Esophagus muscularis mucosa (tissue), 4 donors: ENCODE results near the gene CAV1. TPM values are rescaled to one million over a fixed set of nuclear protein-coding genes. Genes with fewer than 3 reads are reported as not detected.
A peak's percentile ranks its signal among the peaks of the same experiment; 100 is the strongest.

Source experiments
- DNase-seq: peaks from one replicate; pipeline ENCODE4 v3.0.0-alpha.2; 2017; ENCODE audit errors: extremely low spot score
- H3K27ac ChIP-seq, 4 donors: fragments of 200-600 bp; sonication (generic); replicated peaks in 1 of 4; 1 replicate in 3 of 4; 2 replicates in 1 of 4; pipeline ENCODE4 v1.5.1; 2016 to 2019; ENCODE audit warnings: mild to moderate bottlenecking in 1 of 4
- H3K27me3 ChIP-seq, 4 donors: fragments of 200-600 bp; sonication (generic); one replicate each; pipeline versions ENCODE4 v1.5.1 to v1.6.0; 2016 to 2019
- H3K36me3 ChIP-seq, 4 donors: fragments of 200-600 bp; sonication (generic); one replicate each; pipeline ENCODE4 v1.5.1; 2016 to 2019
- H3K4me1 ChIP-seq, 4 donors: fragments of 200-600 bp; sonication (generic); one replicate each; pipeline ENCODE4 v1.5.1; 2016 to 2019
- H3K4me3 ChIP-seq, 4 donors: fragments of 200-600 bp; sonication (generic); 1 replicate in 2 of 4; 2 replicates in 2 of 4; pipeline ENCODE4 v1.5.1; 2016 to 2019; ENCODE audit warnings: mild to moderate bottlenecking in 4 of 4, moderate library complexity in 1 of 4
- H3K9me3 ChIP-seq, 4 donors: fragments of 200-600 bp; sonication (generic); 1 replicate in 3 of 4; 2 replicates in 1 of 4; pipeline ENCODE4 v1.5.1; 2016 to 2019
- CTCF ChIP-seq, 3 experiments: fragments of 200-600 bp in 2 of 3; fragments of 450-650 bp in 1 of 3; sonication (generic) in 2 of 3; IDR thresholded peaks; one replicate each; pipeline ENCODE4 v1.5.1; 2017 to 2019; ENCODE audit warnings: antibody characterized with exemption in 3 of 3, mild to moderate bottlenecking in 2 of 3, moderate library complexity in 1 of 3
- EP300 ChIP-seq: sonication (generic); formaldehyde crosslinking; IDR thresholded peaks from one replicate; pipeline ENCODE4 v1.6.1; 2017; ENCODE audit warnings: antibody characterized with exemption
- POLR2A ChIP-seq: fragments of 450-650 bp; IDR thresholded peaks from one replicate; pipeline ENCODE4 v1.6.1; 2017; ENCODE audit warnings: antibody characterized with exemption, moderate library complexity, mild to moderate bottlenecking, low read depth
- POLR2AphosphoS5 ChIP-seq, 2 donors: sonication (generic); formaldehyde crosslinking; IDR thresholded peaks; one replicate each; pipeline ENCODE4 v1.6.1; 2017; ENCODE audit warnings: antibody characterized with exemption in 2 of 2
- WGBS: methylation state at CpG from one replicate; pipeline ENCODE4 v1.1.5; 2018; 5-methylcytosine and 5-hydroxymethylcytosine counted together
- intact Hi-C: fragments of 100-400 bp; cut with DNase I; formaldehyde crosslinking; loops from one replicate; pipeline ENCODE4 v1.15.1; 2023
- total RNA-seq, 4 donors: library from RNA; depleted of rRNA; stranded (reverse); fragments of >200 nt; gene quantifications; one replicate each; pipeline versions ENCODE4 v1.1.0 to v1.2.1, GENCODE V29; 2016

Gene CAV1
- total RNA-seq, 4 donors from 2014 or later, result 434 to 638 (median 591) TPM

GRCh38 chr7:116573541-116573940 lies 48.7 kb downstream of the CAV1 start:
- H3K9me3 ChIP-seq, result no peaks in the 10 kb centered on the region
- H3K4me1 ChIP-seq, result peaks cover 19 to 39% (median 28%) of the 10 kb centered on the region in 4 donors
- intact Hi-C loops, result no loop called here
- H3K27ac ChIP-seq, result no peak overlapping the region
- TF ChIP-seq CTCF (IDR thresholded peaks at IDR 0.05) (no peak), POLR2AphosphoS5 (IDR thresholded peaks at IDR 0.05) (no peak)
- H3K36me3 ChIP-seq, result no peaks in the 10 kb centered on the region
- no peak overlapping the region for H3K4me3 ChIP-seq
- no peaks in the 10 kb centered on the region for H3K27me3 ChIP-seq
- DNase-seq, result no peak

- intact Hi-C loops, result no loop called here
- no peak overlapping the region for H3K27ac ChIP-seq
- H3K4me3 ChIP-seq, result no peak overlapping the region
- no peaks in the 10 kb centered on the region for H3K36me3 ChIP-seq
- H3K9me3 ChIP-seq, result no peaks in the 10 kb centered on the region
- no peak for TF ChIP-seq POLR2A
- no peak for TF ChIP-seq EP300
- TF ChIP-seq CTCF (IDR thresholded peaks at IDR 0.05), result no peak
- no peak for TF ChIP-seq POLR2AphosphoS5 (IDR thresholded peaks at IDR 0.05)
- H3K27me3 ChIP-seq, result no peaks in the 10 kb centered on the region
- H3K4me1 ChIP-seq, result peaks cover 19 to 39% (median 28%) of the 10 kb centered on the region in 4 donors
- no peak for DNase-seq
- 53% methylated on average over 2 of the region's 2 CpGs for WGBS
These were observed 49.4 kb downstream of the CAV1 start for GRCh38 chr7:116574025-116574822.

DNA sequence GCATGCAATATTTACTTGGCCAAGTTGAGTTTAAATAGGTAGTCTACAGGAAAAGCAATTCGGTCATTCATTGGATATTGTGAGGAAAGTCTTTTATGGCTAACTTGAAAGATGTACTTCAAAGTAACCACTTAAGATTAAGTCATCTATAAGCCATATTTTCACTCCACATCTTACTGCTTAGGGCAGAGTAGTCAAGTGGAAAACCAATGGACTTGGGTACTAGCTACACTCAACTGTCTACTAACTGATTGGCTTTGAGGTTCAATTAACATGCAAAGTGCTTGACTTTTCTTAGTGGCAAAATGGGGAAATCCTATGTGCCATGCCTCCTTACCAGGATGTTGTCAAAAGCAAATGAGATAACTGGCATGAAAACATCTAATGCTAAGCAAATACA lies 51.0 kb downstream of the CAV1 start:
- intact Hi-C loops, result no loop called here
- H3K27ac ChIP-seq, result no peak overlapping the region

DNA sequence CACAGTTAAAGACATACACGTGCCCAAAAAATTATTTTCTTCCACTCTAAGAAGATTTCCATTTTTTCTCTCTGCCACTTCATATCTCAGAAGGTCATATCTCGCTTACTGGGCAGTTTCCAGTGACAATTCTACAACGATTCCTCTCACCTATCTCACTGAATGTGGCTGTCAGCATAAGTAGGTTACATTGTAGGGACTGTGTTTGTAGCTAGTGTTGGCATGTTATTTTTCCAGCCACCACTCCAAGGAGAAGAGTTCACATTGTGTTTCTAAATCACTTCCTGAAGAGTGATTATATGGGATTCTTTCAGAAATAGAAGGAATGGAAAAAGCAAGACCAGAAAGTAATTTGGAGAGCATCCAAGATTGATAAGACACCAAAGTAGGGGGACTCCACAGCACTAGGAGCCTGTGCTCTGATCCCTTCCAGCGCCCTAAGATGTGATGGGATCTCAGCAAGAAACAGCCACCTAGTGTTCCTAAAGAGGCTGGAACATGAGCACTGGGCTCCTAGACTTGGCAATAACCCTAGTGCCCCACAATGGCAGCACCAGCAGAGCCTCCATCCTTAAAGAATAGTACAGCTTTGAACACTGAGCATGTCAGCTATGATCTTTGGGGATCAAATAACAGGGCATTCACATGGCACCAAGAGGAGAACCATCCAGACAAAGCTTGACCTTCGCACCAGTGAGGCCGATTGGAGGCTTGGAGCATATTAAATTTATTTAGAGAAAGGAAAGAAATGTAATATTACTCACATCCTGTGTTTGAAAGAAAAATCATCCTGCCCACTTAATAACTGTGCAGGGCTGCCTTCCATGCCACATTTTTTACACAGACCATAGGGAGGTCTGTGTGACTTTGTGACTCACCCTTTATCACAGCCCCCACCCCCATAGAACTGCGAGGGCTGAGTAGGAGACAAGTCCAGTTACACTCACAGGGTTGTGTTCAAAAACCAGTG lies 51.8 kb downstream of the CAV1 start:
- H3K4me3 ChIP-seq, result no peak overlapping the region
- peaks cover 19 to 29% (median 26%) of the 10 kb centered on the region in 4 donors for H3K4me1 ChIP-seq
- WGBS, result 67% methylated on average over 7 of the region's 7 CpGs
- no peaks in the 10 kb centered on the region for H3K27me3 ChIP-seq
- H3K27ac ChIP-seq, result peak overlapping the region; percentile 29 to 49 (median 32)
- TF ChIP-seq POLR2A, result no peak
- H3K9me3 ChIP-seq, result no peaks in the 10 kb centered on the region
- H3K36me3 ChIP-seq, result no peaks in the 10 kb centered on the region
- intact Hi-C loops, result no loop called here
- no peak for DNase-seq

More for the DNA sequence above, 51.0 kb downstream of the CAV1 start:
- Histone ChIP-seq H3K4me1 (peaks cover 19 to 37% (median 26%) of the 10 kb centered on the region in 4 donors), H3K4me3 (no peak overlapping the region), H3K27me3 (no peaks in the 10 kb centered on the region), H3K36me3 (no peaks in the 10 kb centered on the region), H3K9me3 (no peaks in the 10 kb centered on the region)
- 81% methylated on average over 1 of the region's 1 CpG for WGBS
- no peak for DNase-seq
- TF ChIP-seq POLR2A (no peak), CTCF (IDR thresholded peaks at IDR 0.05) (no peak), EP300 (no peak), POLR2AphosphoS5 (IDR thresholded peaks at IDR 0.05) (no peak)

- DNase-seq, result no peak
- no peaks in the 10 kb centered on the region for H3K36me3 ChIP-seq
- intact Hi-C loops, result no loop called here
- WGBS, result 59% methylated on average over 6 of the region's 6 CpGs
- TF ChIP-seq POLR2A (no peak), POLR2AphosphoS5 (IDR thresholded peaks at IDR 0.05) (no peak), CTCF (IDR thresholded peaks at IDR 0.05) (no peak), EP300 (no peak)
- H3K27me3 ChIP-seq, result no peaks in the 10 kb centered on the region
- H3K4me3 ChIP-seq, result no peak overlapping the region
- H3K9me3 ChIP-seq, result no peaks in the 10 kb centered on the region
- H3K4me1 ChIP-seq, result peaks cover 19 to 32% (median 27%) of the 10 kb centered on the region in 4 donors
- H3K27ac ChIP-seq, result peak overlapping the region; percentile 20 to 43 (median 31)
These were observed 52.6 kb downstream of the CAV1 start for GRCh38 chr7:116577320-116577871.
